ENCODE data around the gene NEUROD1. TPM values are rescaled to one million over a fixed set of nuclear protein-coding genes. Genes with fewer than 3 reads are reported as not detected.

The NEUROD1 gene
- total RNA-seq, 1 donor from 2014 or later, result not detected

GRCh38 chr2:181642086-181642485, 38.2 kb downstream of the NEUROD1 start:
- DNase-seq (ENCODE audit: low read depth), result peak; percentile 28

DNA sequence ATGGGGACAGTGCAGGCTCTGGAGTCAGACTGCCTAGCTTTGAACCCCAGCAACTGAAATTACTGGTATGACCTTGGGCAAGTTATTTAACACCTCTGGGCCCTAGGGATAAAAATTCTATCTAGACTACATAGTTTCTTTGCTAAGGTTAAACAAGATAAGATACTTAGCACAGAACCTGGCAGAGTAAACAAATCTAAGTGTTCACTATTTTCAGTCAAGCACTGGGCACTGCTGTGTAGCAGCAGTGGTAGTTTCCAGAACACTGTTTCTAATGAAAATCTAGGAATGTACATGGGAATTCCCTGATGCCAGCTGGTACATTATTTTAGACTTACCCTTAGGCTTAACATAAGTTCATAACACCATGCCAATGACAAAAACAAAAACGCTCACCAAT, 40.6 kb downstream of the NEUROD1 start:
- DNase-seq (ENCODE audit: low read depth), result no peak

GRCh38 chr2:181632733-181633401, 47.5 kb downstream of the NEUROD1 start:
- peak; percentile 11 for DNase-seq (ENCODE audit: low read depth)

GRCh38 chr2:181628590-181629585, 51.4 kb downstream of the NEUROD1 start:
- DNase-seq (ENCODE audit: low read depth), result no peak

DNA sequence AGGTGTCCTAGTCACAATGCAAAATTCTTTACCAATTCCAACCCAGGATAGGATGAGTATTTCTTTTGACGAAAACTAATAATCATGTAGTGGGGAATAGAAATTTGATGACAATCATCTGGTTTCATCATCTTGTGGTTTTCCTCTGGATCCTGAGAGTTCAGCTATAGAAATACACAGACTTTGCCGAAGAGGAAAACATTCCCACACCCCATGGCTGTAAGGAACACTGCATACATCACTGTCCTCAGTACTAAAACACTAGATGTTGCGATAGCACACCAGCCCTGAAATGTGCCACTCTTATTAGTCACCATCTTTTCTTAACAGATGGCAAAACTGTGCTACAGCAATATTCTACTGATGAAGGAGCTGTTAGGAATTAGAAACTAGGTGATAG, 52.8 kb downstream of the NEUROD1 start:
- DNase-seq (ENCODE audit: low read depth), result peak; percentile 43

- no peak for DNase-seq (ENCODE audit: low read depth)
Observed at GRCh38 chr2:181626671-181627070, 53.6 kb downstream of the NEUROD1 start.

Other genes with a start within 250 kb of the NEUROD1 start
- 7.7 and 7.8 TPM in 2 replicates for gene ITGA4, start 223.1 kb downstream of the NEUROD1 start, total RNA-seq
- 0.17 and 1.2 TPM in 2 replicates for gene CERKL, start 23.4 kb downstream of the NEUROD1 start, total RNA-seq
- gene ITPRID2, start 211.2 kb upstream of the NEUROD1 start, total RNA-seq, result 78.0 and 106 TPM in 2 replicates